Ovary (tissue), 9 donors: ENCODE measurements around the gene MRTFA. TPM values are rescaled to one million over a fixed set of nuclear protein-coding genes. Genes with fewer than 3 reads are reported as not detected.
A peak's percentile ranks its signal among the peaks of the same experiment; 100 is the strongest.

Experiments used
- DNase-seq, 5 donors: peaks; one replicate each; pipeline ENCODE4 v3.0.0-alpha.2; 2019 to 2020
- H3K27ac ChIP-seq, 2 donors: fragments of 200-600 bp; one replicate each; pipeline versions ENCODE4 v1.5.1 to v1.8.0; 2019 to 2022
- H3K27me3 ChIP-seq: fragments of 200-600 bp; one replicate; pipeline ENCODE4 v1.8.0; 2022
- H3K36me3 ChIP-seq: fragments of 200-600 bp; sonication (generic); one replicate; pipeline ENCODE4 v1.5.1; 2019
- H3K4me1 ChIP-seq: one replicate; pipeline ENCODE4 v1.8.1; 2013; ENCODE audit warnings: mild to moderate bottlenecking, moderate library complexity; ENCODE audit not compliant: insufficient read depth
- H3K4me3 ChIP-seq: fragments of 200-600 bp; sonication (generic); one replicate; pipeline ENCODE4 v1.5.1; 2017
- H3K9me3 ChIP-seq, 2 donors: fragments of 200-600 bp in 1 of 2; sonication (generic) in 1 of 2; one replicate each; pipeline versions ENCODE4 v1.5.1 to v1.8.1; 2013 to 2019; ENCODE audit warnings: mild to moderate bottlenecking in 1 of 2, moderate library complexity in 1 of 2
- EP300 ChIP-seq: sonication (generic); formaldehyde crosslinking; IDR thresholded peaks from one replicate; pipeline ENCODE4 v1.6.1; 2017; ENCODE audit warnings: antibody characterized with exemption
- POLR2A ChIP-seq: fragments of 450-650 bp; IDR thresholded peaks from one replicate; pipeline ENCODE4 v1.6.1; 2017; ENCODE audit warnings: antibody characterized with exemption, mild to moderate bottlenecking, moderate library complexity
- WGBS, 3 donors: extraction: QIAGEN DNeasy Blood & Tissue Kit in 1 of 3; methylation state at CpG; one replicate each; pipeline versions ENCODE4 v1.1.5 to v1.1.7; 2013 to 2017; 5-methylcytosine and 5-hydroxymethylcytosine counted together
- intact Hi-C, 4 donors: fragments of 100-400 bp; cut with DNase I; formaldehyde crosslinking; loops; one replicate each; pipeline versions ENCODE4 v1.11.0 to v1.15.1; 2022 to 2023
- polyA plus RNA-seq, 2 donors: library from polyadenylated mRNA; stranded (reverse); fragments of 200-250 nt in 1 of 2; fragments of 350-450 nt in 1 of 2; fragmentation: Illumina TruSeq in 1 of 2; extraction: RNeasy Lipid Tissue Mini Kit (QIAGEN cat#74804) in 1 of 2; gene quantifications; one replicate each; pipeline ENCODE4 v1.2.3, GENCODE V29; 2013 to 2014
- total RNA-seq, 7 donors: library from RNA; depleted of rRNA in 2 of 7; stranded (reverse); fragments of >200 nt in 2 of 7; fragmentation: NEBNext Ultra II Directional in 3 of 7; extraction: Animal tissue kit (Norgen Biotek cat#: 25700) in 3 of 7; gene quantifications; one replicate each; pipeline versions ENCODE4 v1.1.0 to v1.2.4, GENCODE V29; 2016 to 2023
- TF ChIP-seq, protein P1 (sequence below), 3 donors: fragments of 450-650 bp in 2 of 3; fragments of 200-600 bp in 1 of 3; IDR thresholded peaks; one replicate each; pipeline versions ENCODE4 v1.5.1 to v1.8.0; 2016 to 2022; ENCODE audit warnings: antibody characterized with exemption in 3 of 3, mild to moderate bottlenecking in 1 of 3
- donor health status: DM: no; HTN: no; CAD: no; lungs with moderate emphysema.
- donor health status: DM: no; HTN: no; CAD: no.
- donor health status: Bipolar disorder and iron deficiency.
- donor health status: DM: yes; HTN: yes; CAD: no.
- donor health status: DM: no; HTN: no; CAD: no.
- donor health status: DM: yes; HTN: yes; CAD: no.

The MRTFA gene
- total and polyA plus RNA-seq, 9 donors = 15.4 to 59.7 (median 54.9) TPM

DNA sequence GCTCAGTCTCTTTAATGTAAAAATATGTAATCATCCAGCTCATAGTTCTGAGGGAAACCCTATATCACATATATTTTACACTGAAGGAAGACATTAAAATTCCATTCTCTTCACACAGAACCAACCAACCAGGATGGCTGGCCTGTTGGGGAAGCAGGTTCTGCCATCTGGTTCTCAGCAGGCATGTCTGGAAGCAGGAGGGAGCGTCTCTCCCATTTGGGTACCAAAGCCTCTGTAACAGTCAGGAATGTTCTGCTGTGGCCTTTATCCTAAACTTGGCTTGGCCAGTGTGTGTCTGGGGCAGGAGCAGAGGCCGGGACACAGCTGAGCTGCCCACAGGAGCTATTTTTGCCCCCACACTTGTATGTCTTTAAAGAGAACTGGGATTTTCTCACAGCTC, 236.9 kb downstream of the MRTFA start:
- intact Hi-C loops = no loop called here
- H3K4me1 ChIP-seq = no peaks in the 10 kb centered on the region
- no peak overlapping the region for H3K4me3 ChIP-seq
- no peak for DNase-seq
- TF ChIP-seq POLR2A (no peak), EP300 (no peak)
- no peaks in the 10 kb centered on the region for H3K36me3 ChIP-seq
- WGBS, 3 donors = 86 to 92% (median 88%) methylated on average over 2 of the region's 2 CpGs
- H3K9me3 ChIP-seq = no peaks in the 10 kb centered on the region
- no peaks in the 10 kb centered on the region for H3K27me3 ChIP-seq
- no peak overlapping the region for H3K27ac ChIP-seq

DNA sequence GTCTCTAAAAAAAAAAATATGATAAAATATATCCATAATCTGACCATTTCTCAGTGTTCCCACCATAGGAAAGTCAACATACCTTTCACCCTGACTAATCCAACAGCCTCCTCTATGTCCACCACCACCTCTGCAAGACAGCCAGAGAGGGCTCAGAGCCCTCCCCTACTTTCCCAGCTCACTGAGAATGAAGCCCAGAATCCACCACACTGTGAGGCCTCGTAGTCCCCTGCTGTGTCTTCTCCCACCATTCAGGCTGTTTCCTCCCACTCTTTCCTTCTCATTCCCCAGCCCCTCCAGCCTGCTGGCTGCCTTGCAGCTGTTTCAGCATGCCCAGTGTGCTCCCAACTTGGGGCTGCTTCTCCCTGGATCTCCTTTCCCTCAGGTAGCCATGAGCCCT, 239.1 kb downstream of the MRTFA start:
- intact Hi-C loops = no loop called here
- Histone ChIP-seq H3K4me3 (no peak overlapping the region), H3K36me3 (no peaks in the 10 kb centered on the region), H3K4me1 (no peaks in the 10 kb centered on the region), H3K27me3 (no peaks in the 10 kb centered on the region), H3K9me3 (no peaks in the 10 kb centered on the region), H3K27ac (no peak overlapping the region)
- WGBS, 3 donors = 7 to 24% (median 13%) methylated on average over 1 of the region's 1 CpG
- no peak for DNase-seq
- TF ChIP-seq, protein P1, sequence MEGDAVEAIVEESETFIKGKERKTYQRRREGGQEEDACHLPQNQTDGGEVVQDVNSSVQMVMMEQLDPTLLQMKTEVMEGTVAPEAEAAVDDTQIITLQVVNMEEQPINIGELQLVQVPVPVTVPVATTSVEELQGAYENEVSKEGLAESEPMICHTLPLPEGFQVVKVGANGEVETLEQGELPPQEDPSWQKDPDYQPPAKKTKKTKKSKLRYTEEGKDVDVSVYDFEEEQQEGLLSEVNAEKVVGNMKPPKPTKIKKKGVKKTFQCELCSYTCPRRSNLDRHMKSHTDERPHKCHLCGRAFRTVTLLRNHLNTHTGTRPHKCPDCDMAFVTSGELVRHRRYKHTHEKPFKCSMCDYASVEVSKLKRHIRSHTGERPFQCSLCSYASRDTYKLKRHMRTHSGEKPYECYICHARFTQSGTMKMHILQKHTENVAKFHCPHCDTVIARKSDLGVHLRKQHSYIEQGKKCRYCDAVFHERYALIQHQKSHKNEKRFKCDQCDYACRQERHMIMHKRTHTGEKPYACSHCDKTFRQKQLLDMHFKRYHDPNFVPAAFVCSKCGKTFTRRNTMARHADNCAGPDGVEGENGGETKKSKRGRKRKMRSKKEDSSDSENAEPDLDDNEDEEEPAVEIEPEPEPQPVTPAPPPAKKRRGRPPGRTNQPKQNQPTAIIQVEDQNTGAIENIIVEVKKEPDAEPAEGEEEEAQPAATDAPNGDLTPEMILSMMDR (IDR thresholded peaks at IDR 0.05) = no peak
- no peak for TF ChIP-seq EP300
- TF ChIP-seq POLR2A = no peak

DNA sequence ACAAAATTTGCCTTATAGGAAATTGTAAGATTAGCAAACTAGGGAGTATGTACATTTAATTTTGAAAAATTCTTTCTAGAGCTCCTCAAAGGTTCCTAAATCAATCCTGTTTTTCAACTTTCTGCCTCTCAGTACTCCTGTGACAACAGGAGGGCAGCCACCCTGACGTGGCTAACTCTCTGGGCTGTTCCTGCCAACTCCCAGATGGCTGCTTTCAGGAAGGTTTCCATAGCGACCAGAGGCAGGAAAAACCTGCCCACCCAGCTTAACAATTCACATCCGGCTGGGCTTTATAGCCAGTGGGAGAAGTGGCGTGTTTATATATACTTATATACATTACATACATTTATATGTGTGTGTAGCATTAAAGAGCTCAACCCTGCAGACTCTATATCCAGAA, 239.6 kb downstream of the MRTFA start:
- no peaks in the 10 kb centered on the region for H3K36me3 ChIP-seq
- no peaks in the 10 kb centered on the region for H3K27me3 ChIP-seq
- no peak overlapping the region for H3K4me3 ChIP-seq
- TF ChIP-seq EP300 = no peak
- TF ChIP-seq, protein P1 (IDR thresholded peaks at IDR 0.05) = no peak
- no peak for TF ChIP-seq POLR2A
- intact Hi-C loops = no loop called here
- WGBS, 3 donors = 30 to 42% (median 42%) methylated on average over 4 of the region's 4 CpGs
- peak in 1 of 5 donors; percentile 25 for DNase-seq
- no peaks in the 10 kb centered on the region for H3K9me3 ChIP-seq
- no peak overlapping the region for H3K27ac ChIP-seq
- H3K4me1 ChIP-seq = no peaks in the 10 kb centered on the region

DNA sequence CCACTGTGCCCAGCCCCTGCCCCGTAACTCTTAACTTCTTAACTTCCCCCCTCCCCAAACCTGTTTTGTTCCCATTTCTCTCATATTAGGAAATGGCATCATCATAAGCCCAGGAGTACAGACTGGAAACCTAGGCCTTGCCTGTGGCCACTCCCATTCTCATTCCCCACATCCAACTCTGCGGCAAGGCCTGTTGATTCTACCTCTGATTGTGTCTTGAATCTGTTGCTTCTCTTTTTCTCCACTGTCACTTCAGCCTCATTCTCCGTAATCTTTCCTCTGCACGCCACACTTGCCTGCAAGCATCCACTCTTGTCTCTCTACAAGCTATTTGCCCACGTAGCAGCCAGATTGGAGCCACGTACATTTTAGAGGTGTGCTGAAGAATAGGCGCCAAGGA, 240.9 kb downstream of the MRTFA start:
- Histone ChIP-seq H3K27me3 (no peaks in the 10 kb centered on the region), H3K9me3 (no peaks in the 10 kb centered on the region), H3K27ac (no peak overlapping the region), H3K36me3 (no peaks in the 10 kb centered on the region), H3K4me3 (no peak overlapping the region), H3K4me1 (no peaks in the 10 kb centered on the region)
- intact Hi-C loops = no loop called here
- DNase-seq = no peak
- TF ChIP-seq POLR2A (no peak), EP300 (no peak)
- TF ChIP-seq, protein P1 (IDR thresholded peaks at IDR 0.05) = no peak
- 97 to 98% (median 97%) methylated on average over 7 of the region's 7 CpGs for WGBS, 3 donors

DNA sequence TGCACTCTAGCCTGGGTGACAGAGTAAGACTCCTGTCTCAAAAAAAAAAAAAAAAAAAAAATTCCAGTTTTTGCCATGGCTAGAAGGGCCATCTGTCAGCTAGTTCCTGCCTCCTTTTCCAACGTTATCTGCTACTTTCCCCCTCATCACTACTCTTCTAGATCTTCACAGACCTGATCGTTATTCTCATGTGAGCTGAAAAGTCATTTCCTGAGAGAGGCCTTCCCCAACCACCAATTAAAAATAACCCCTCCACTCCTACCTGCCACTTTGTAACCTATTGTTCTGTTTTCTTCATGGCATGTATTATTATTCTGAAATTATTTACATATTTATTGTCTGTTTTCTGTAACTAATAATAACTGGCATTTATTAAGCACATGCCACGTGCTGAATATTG, 241.9 kb downstream of the MRTFA start:
- H3K36me3 ChIP-seq = no peaks in the 10 kb centered on the region
- H3K4me3 ChIP-seq = no peak overlapping the region
- DNase-seq = no peak
- no peak overlapping the region for H3K27ac ChIP-seq
- H3K27me3 ChIP-seq = no peaks in the 10 kb centered on the region
- intact Hi-C loops = no loop called here
- TF ChIP-seq, protein P1 (IDR thresholded peaks at IDR 0.05) = no peak
- TF ChIP-seq POLR2A (no peak), EP300 (no peak)
- no peaks in the 10 kb centered on the region for H3K4me1 ChIP-seq
- no peaks in the 10 kb centered on the region for H3K9me3 ChIP-seq
- WGBS, 3 donors = 70 to 76% (median 74%) methylated on average over 3 of the region's 3 CpGs
